Measurements from ENCODE around the gene SACM1L. TPM values are rescaled to one million over a fixed set of nuclear protein-coding genes. Genes with fewer than 3 reads are reported as not detected.
A peak's percentile ranks its signal among the peaks of the same experiment; 100 is the strongest.
"Not testable (repeated sequence)": the region's sequence is repeated elsewhere in the genome, so short reads cannot be mapped to it uniquely, and the experiment has no call there.

SACM1L gene
- polyA plus RNA-seq, 4 donors: 56.0 to 71.5 (median 65.3) TPM

- no peak for DNase-seq (ENCODE audit: low read depth in 4 of 4, low spot score in 3 of 4)
Measured at GRCh38 chr3:45665101-45665572, 24.1 kb upstream of the SACM1L start.

GRCh38 chr3:45666757-45667431, 22.3 kb upstream of the SACM1L start:
- DNase-seq (ENCODE audit: low read depth in 4 of 4, low spot score in 3 of 4): no peak

DNA sequence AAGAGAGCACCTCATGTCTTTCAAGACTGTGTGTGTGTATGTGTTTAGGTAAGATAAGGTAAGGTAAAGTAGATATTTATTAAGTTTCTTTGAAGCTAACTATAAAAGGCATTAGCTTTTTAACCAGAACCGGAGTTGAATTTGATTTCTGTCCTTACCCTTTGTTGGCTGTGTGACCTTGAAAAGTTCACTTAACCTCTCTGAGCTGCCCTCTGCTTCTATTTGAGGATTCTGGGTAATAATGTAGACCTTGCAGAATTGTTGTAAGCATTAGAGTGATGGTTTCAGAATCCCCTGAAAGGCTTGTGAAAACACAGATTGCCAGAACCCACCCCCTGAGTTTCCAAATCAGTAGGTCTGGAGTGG, 21.6 kb upstream of the SACM1L start:
- no peak for DNase-seq (ENCODE audit: low read depth in 4 of 4, low spot score in 3 of 4)

DNA sequence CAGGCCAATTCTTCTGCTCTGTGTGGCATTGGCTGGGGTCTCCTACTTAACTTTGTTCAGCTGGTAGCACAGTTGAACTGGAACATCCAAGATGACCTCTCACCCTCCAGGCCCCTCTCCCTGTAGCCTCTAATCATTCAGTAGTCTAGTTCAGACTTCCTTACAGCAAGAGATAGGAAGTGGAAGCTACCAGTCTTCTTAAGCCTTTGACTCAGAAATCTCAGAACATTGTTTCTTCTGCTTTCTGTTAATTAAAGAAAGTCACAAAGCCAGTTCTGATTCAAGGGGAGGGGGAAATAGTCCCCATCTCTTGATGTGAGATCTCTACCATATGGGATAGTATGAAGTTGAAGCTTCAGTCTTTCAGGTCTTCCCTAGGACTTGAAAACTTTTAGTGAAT, 18.8 kb upstream of the SACM1L start:
- DNase-seq (ENCODE audit: low read depth in 4 of 4, low spot score in 3 of 4): no peak

- DNase-seq (ENCODE audit: low read depth in 4 of 4, low spot score in 3 of 4): no peak
Measured at GRCh38 chr3:45670991-45671390, 18.2 kb upstream of the SACM1L start.

DNA sequence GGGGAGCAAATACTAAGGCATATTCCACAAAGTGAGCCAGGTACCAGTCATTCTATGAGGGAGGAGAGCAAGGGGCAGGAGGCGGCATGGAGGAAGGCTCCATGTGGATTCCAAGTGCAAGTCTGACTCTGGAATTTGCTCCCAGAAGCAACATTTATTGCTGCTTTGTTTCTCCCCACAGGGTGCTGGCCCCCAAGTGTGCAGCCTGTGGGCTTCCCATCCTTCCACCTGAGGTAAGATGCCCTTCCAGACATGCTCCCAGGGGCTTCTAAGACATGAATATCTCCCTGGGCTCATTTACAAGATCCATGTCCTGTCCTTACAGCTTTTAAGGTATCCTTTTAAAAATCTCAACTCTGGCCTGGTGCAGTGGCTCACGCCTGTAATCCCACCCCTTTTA, 15.9 kb upstream of the SACM1L start:
- no peak for DNase-seq (ENCODE audit: low read depth in 4 of 4, low spot score in 3 of 4)

DNA sequence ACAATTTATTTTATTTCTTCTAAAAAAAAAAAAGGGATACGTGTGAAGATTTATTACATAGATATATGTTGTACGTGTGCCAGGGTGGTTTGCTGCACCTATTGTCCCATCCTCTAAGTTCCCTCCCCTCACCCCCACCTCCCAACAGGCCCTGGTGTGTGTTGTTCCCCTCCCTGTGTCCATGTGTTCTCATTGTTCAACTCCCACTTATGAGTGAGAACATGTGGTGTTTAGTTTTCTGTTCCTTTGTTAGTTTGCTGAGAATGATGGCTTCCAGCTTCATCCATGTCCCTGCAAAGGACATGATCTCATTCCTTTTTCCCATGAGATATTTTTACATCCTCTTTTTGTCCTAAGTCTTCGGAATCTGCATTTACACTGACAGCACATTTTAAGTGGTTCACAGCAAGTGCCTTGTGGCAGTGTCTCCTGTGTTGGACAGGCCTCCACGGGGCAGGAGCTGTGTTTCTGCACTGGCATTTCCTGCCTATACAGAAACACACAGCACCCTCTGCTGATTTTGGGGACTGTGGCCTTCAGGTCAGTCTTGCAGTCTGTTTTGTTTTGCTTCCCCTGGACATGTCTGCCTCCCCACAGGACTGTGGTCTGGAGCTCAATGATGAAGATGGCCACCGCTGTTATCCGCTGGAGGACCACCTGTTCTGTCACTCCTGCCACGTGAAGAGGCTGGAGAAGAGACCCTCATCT, 12.7 kb upstream of the SACM1L start:
- DNase-seq (ENCODE audit: low read depth in 4 of 4, low spot score in 3 of 4): no peak

- no peak for DNase-seq (ENCODE audit: low read depth in 4 of 4, low spot score in 3 of 4)
Measured at GRCh38 chr3:45677033-45677446, 12.2 kb upstream of the SACM1L start.

DNA sequence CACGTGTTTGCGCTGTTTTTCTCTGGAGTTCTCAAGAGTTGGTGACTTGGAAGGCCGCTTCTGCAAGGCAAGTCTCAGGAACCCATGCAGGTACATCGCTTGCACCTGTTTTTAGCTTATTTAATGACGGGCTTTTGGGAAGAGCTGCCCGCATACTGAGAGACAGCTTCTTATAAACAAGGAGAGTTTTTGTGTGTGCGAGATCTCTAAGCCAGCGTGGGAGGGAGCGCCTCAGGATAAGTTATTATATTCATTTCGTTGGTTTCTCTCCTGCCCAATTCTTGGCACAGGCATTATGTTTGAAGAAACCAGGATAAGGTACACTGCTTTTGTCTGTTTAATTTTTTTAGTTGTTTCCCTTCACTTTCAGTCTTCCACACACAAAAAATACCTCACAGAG, 11.4 kb upstream of the SACM1L start:
- DNase-seq (ENCODE audit: low read depth in 4 of 4, low spot score in 3 of 4): no peak

- DNase-seq (ENCODE audit: low read depth in 4 of 4, low spot score in 3 of 4): no peak
Measured at GRCh38 chr3:45679805-45680204, 9.4 kb upstream of the SACM1L start.

- DNase-seq (ENCODE audit: low read depth in 4 of 4, low spot score in 3 of 4): no peak
Measured at GRCh38 chr3:45681221-45681620, 8.0 kb upstream of the SACM1L start.

DNA sequence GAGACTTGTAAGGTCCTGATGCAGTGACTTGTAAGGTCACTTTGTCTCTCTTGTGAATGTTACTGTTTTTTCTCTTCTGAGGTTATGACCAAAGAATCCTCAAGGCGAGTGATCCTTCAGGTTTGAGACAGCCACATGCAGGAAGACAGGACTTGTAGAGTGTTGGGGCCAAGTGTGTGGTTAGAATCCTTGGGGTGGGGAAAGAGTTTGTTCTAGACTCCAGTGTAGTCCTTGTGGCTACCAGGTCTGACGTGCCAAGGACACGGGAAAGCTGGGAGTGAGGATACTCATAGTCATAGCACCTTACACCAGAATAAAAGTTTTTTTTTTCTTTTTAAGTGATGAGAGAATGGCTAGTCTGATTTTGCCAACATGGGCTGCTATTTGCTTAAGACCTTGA, 7.3 kb upstream of the SACM1L start:
- DNase-seq (ENCODE audit: low read depth in 4 of 4, low spot score in 3 of 4): no peak

DNA sequence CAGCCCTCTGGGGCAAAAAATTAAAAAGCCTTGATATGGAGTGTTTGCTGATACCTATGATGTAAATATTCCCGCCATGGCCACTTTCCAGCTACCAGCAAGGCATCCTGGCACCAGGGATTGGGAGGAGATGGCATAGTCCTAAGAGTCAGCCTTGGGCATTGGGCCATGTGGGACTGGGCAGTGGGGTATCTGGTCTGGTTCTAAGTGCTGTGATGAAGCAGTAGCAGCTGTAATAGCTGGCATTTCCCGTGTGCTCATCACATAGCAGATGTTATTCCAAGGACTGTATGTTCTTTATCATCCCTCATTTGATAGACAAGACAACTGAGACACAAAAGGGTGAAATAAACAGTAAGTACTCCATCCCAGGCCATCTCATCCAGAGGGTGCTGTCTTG, 6.9 kb upstream of the SACM1L start:
- no peak for DNase-seq (ENCODE audit: low read depth in 4 of 4, low spot score in 3 of 4)

DNA sequence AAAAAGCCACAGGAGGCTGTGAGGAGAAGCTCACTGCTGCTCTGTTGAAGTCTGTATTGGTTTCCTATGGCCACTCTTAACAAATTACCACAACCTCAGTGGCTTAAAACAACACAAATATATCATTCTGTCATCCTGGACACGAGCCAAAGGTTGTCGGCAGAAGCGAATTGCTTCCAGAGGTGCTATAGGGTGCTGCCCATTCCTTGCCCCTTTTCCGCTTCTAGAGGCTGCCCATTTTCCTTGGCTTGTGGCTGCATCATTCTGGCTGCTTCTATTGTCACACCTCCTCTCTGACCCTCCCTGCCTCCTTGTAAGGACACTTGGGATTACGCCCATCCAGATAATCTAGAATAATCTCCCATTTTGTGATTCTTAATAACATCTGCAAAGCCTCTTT, 6.4 kb upstream of the SACM1L start:
- no peak for DNase-seq (ENCODE audit: low read depth in 4 of 4, low spot score in 3 of 4)

- no peak for DNase-seq (ENCODE audit: low read depth in 4 of 4, low spot score in 3 of 4)
Measured at GRCh38 chr3:45683417-45684326, 5.5 kb upstream of the SACM1L start.

DNA sequence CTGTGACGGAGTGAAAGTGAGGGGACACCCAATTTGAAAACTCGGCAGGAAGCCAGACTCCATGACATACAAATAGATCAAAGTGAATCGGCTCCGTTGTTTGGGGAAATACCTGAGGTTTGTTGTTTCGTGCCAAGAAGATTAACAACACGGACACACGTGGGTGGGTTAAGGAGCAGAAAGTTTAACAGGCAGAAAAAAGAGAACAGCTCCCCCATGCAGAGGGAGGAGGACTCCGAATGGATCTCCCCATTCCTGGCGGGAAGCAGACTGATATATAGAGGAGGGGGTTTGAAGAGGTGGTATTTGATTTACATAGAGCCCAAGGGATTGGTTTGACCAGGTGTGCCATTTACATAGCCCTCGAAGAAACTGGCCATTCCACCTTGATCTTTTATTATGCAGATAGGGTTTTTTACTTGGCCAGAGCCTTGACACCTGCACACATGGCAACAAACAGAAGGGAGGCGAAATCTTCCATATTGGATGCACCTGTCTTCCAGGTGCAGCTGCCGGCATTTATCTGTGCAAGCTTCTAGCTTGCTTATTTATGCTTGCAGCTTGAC, 4.8 kb upstream of the SACM1L start:
- DNase-seq (ENCODE audit: low read depth in 4 of 4, low spot score in 3 of 4): no peak

DNA sequence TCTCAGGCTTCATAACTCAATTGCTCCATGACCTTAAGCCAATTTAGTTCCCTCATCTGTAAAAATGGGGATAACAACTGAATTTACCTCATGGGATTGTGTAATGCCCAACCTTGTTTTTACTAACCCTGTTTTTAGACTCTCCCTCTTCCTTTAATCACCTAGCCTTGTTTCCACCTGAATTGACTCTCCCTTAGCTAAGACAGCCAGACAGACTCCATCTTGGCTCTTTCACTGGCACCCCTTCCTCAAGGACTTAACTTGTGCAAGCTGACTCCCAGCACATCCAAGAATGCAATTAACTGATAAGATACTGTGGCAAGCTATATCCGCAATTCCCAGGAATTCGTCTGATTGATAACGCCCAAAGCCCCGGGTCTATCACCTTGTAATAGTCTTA, 3.5 kb upstream of the SACM1L start:
- not testable (repeated sequence) for DNase-seq (ENCODE audit: low read depth in 4 of 4, low spot score in 3 of 4)

DNA sequence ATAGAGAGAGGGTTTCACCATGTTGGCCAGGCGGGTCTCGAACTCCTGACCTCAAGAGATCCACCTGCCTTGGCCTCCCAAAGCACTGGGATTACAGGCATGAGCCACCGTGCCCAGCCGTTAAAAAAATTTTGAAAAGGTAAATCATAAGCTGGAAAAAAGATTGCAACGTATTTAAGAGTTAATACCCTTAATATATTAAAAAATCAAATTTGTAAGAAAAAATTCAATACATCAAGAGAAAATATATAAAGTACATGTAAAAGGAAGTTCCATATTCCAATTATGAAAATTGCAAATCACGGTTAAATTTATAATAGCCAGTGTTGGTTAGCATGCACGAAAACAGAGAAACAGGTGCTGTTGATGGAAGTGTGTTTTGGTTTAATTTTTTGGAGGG, 2.3 kb upstream of the SACM1L start:
- DNase-seq (ENCODE audit: low read depth in 4 of 4, low spot score in 3 of 4): no peak

DNA sequence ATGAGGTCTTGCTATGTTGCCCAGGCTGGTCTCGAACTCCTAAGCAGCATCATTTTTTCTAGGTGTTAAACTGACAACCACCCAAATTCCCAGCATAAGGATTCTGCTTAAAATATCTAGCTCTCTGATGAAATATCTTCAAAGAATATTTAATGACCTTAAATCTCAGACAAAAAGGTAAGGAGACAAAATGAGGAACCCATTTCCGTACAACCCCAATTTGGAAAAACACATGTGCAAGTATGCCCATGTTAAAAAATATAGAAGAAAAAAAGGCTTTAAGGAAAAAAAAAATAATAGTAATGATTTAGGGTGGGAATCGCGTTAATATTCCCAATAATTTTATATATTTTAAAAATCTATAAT, 1.4 kb upstream of the SACM1L start:
- DNase-seq (ENCODE audit: low read depth in 4 of 4, low spot score in 3 of 4): no peak

DNA sequence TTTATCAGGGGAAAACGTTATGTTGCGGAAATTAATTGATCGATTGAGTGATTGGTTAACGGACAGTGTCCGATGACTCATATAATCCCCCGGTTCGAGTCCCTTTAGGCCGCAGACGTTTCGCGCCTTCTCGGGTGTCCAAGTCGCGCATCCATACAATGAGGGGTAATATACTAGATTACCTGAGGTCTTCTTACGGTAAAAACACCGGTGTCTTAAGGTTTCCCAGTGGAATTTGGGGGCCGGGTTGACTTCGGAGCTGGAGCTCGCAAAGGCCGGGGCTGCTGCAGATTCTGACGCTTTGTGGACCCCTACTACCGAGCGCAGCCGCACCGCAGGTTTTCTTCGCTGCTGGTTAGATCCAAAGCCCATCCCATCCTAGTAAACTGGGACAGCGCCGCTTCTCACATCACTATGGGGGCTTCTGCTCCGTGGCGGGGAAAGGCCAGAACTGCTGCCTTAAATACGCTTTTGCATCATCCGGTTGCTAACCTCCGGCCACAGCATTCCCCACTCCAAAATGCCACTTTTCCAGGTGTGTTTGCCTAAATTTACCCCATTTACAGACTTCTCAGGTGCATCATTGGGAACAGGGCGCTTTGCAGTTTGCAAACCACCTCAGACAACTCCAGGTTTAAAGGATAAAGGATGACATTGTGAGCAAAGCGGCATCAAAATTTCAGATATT, 858 bp upstream of the SACM1L start:
- DNase-seq (ENCODE audit: low read depth in 4 of 4, low spot score in 3 of 4): peak in 1 of 4 donors; percentile 49

GRCh38 chr3:45689787-45690145, 570 bp downstream of the SACM1L start:
- no peak for DNase-seq (ENCODE audit: low read depth in 4 of 4, low spot score in 3 of 4)
